Activated T-cell treated with anti-CD3 and anti-CD28 coated beads, Interleukin-2, amount 50 U/mL, for 72 hours (primary cell): ENCODE measurements around the gene RING1. TPM values are rescaled to one million over a fixed set of nuclear protein-coding genes. Genes with fewer than 3 reads are reported as not detected.

Experiments used
- ATAC-seq, 2 donors: fragments of 150-1000 bp; cut with Tn5 transposase; replicated peaks in 1 of 2; 2 replicates each; pipeline ENCODE4 v1.10.0; 2021; ENCODE audit warnings: moderate library complexity in 2 of 2, mild to moderate bottlenecking in 1 of 2
- DNase-seq, 2 donors: peaks; one replicate each; pipeline ENCODE4 v3.0.0; 2021 to 2022; ENCODE audit warnings: mixed read lengths in 1 of 2
- H3K27ac Mint-ChIP-seq: one replicate; pipeline ENCODE4 v1.8.0; 2022; ENCODE audit warnings: mild to moderate bottlenecking, moderate library complexity, mixed read lengths
- H3K27me3 Mint-ChIP-seq: one replicate; pipeline ENCODE4 v1.8.0; 2022; ENCODE audit warnings: low read depth, mixed read lengths
- H3K36me3 Mint-ChIP-seq, 2 donors: one replicate each; pipeline ENCODE4 v1.8.0; 2022; ENCODE audit warnings: mixed read lengths in 2 of 2, mild to moderate bottlenecking in 1 of 2; ENCODE audit not compliant: insufficient read depth in 2 of 2
- H3K4me1 Mint-ChIP-seq: one replicate; pipeline ENCODE4 v1.8.0; 2022; ENCODE audit warnings: low read depth, mixed read lengths
- H3K4me3 Mint-ChIP-seq, 2 donors: one replicate each; pipeline ENCODE4 v1.8.0; 2022; ENCODE audit warnings: mild to moderate bottlenecking in 2 of 2, mixed read lengths in 2 of 2, moderate library complexity in 2 of 2
- H3K9me3 Mint-ChIP-seq, 2 donors: one replicate each; pipeline ENCODE4 v1.8.0; 2022; ENCODE audit warnings: mixed read lengths in 2 of 2
- total RNA-seq, 2 donors: library from RNA; stranded (reverse); gene quantifications; one replicate each; pipeline ENCODE4 v1.2.3, GENCODE V29; 2022

Gene RING1
- total RNA-seq, 2 donors from 2014 or later, result 30.1 to 37.7 TPM

GRCh38 chr6:33259032-33259431 lies 50.7 kb downstream of the RING1 start:
- Mint-ChIP-seq H3K9me3 (no peaks in the 10 kb centered on the region), H3K4me3 (no peak overlapping the region), H3K4me1 (no peaks in the 10 kb centered on the region), H3K27ac (no peak overlapping the region), H3K27me3 (no peaks in the 10 kb centered on the region), H3K36me3 (peaks cover 2 to 21% of the 10 kb centered on the region in 2 donors)
- no peak for ATAC-seq
- DNase-seq, result no peak

Other genes starting within 250 kb of the RING1 start
- 100 to 1,000 TPM; 238 to 291 TPM for gene BRD2, start 239.9 kb upstream of the RING1 start, total RNA-seq
- 1 to 10 TPM; 3.1 to 3.9 TPM for gene HLA-DOA, start 198.9 kb upstream of the RING1 start, total RNA-seq
- gene HLA-DPA1, start 134.9 kb upstream of the RING1 start, total RNA-seq, result 10 to 100 TPM; 11.4 to 25.8 TPM
- 10 to 100 TPM; 12.5 to 20.9 TPM for gene HLA-DPB1, start 132.5 kb upstream of the RING1 start, total RNA-seq
- gene COL11A2, start 16.0 kb upstream of the RING1 start, total RNA-seq, result 1 to 10 TPM; 2.5 to 3.2 TPM
- gene RXRB, start 7.8 kb upstream of the RING1 start, total RNA-seq, result 10 to 100 TPM; 55.6 to 57.5 TPM
- 10 to 100 TPM; 56.1 to 58.3 TPM for gene SLC39A7, start 7.6 kb upstream of the RING1 start, total RNA-seq
- 10 to 100 TPM; 35.8 to 36.0 TPM for gene HSD17B8, start 3.8 kb upstream of the RING1 start, total RNA-seq
- 10 to 100 TPM; 50.7 to 54.9 TPM for gene VPS52, start 63.4 kb downstream of the RING1 start, total RNA-seq
- gene RPS18, start 63.6 kb downstream of the RING1 start, total RNA-seq, result 1,000 to 10,000 TPM; 4,335 to 4,825 TPM
- 10 to 100 TPM; 10.1 to 14.2 TPM for gene B3GALT4, start 68.6 kb downstream of the RING1 start, total RNA-seq
- 10 to 100 TPM; 46.6 to 54.0 TPM for gene WDR46, start 80.7 kb downstream of the RING1 start, total RNA-seq
- 10 to 100 TPM; 41.9 to 54.6 TPM for gene PFDN6, start 81.1 kb downstream of the RING1 start, total RNA-seq
- gene RGL2, start 90.4 kb downstream of the RING1 start, total RNA-seq, result 10 to 100 TPM; 34.3 to 43.7 TPM
- gene TAPBP, start 105.6 kb downstream of the RING1 start, total RNA-seq, result 100 to 1,000 TPM; 180 to 210 TPM
- gene ZBTB22, start 109.2 kb downstream of the RING1 start, total RNA-seq, result 10 to 100 TPM; 14.9 to 16.1 TPM
- gene DAXX, start 114.5 kb downstream of the RING1 start, total RNA-seq, result 10 to 100 TPM; 56.5 to 61.3 TPM
- gene KIFC1, start 183.3 kb downstream of the RING1 start, total RNA-seq, result 10 to 100 TPM; 91.7 to 96.3 TPM
- 10 to 100 TPM; 65.2 to 77.3 TPM for gene PHF1, start 202.5 kb downstream of the RING1 start, total RNA-seq
- gene CUTA, start 209.6 kb downstream of the RING1 start, total RNA-seq, result 100 to 1,000 TPM; 212 to 222 TPM
- gene SYNGAP1, start 211.6 kb downstream of the RING1 start, total RNA-seq, result 10 to 100 TPM; 86.9 to 91.5 TPM
- 10 to 100 TPM; 10.2 to 13.6 TPM for gene ZBTB9, start 246.1 kb downstream of the RING1 start, total RNA-seq